Measurements from ENCODE around the gene FBXO34.
"Not testable (repeated sequence)": the region's sequence is repeated elsewhere in the genome, so short reads cannot be mapped to it uniquely, and the experiment has no call there.

FBXO34 gene

GRCh38 chr14:55349565-55349964 is 78.3 kb downstream of the FBXO34 start:
- DNase-seq: no peak

- DNase-seq: no peak
Measured at GRCh38 chr14:55350461-55350860, 79.2 kb downstream of the FBXO34 start.

GRCh38 chr14:55351111-55351510 is 79.9 kb downstream of the FBXO34 start:
- no peak for DNase-seq

- DNase-seq: no peak
Measured at GRCh38 chr14:55352201-55352600, 81.0 kb downstream of the FBXO34 start.

GRCh38 chr14:55353686-55354467 is 82.7 kb downstream of the FBXO34 start:
- DNase-seq: no peak

- peak; percentile 68 for DNase-seq
Measured at GRCh38 chr14:55354500-55354899, 83.3 kb downstream of the FBXO34 start.

- no peak for DNase-seq
Measured at GRCh38 chr14:55355922-55356321, 84.7 kb downstream of the FBXO34 start.

- no peak for DNase-seq
Measured at GRCh38 chr14:55356913-55357312, 85.7 kb downstream of the FBXO34 start.

- DNase-seq: no peak
Measured at GRCh38 chr14:55359307-55359706, 88.1 kb downstream of the FBXO34 start.

- no peak for DNase-seq
Measured at GRCh38 chr14:55361190-55361589, 90.0 kb downstream of the FBXO34 start.

GRCh38 chr14:55366271-55366670 is 95.0 kb downstream of the FBXO34 start:
- no peak for DNase-seq

- no peak for DNase-seq
Measured at GRCh38 chr14:55370883-55371455, 99.7 kb downstream of the FBXO34 start.

- no peak for DNase-seq
Measured at GRCh38 chr14:55372423-55372822, 101.2 kb downstream of the FBXO34 start.

GRCh38 chr14:55372825-55373224 is 101.6 kb downstream of the FBXO34 start:
- DNase-seq: no peak

- DNase-seq: peak; percentile 77
Measured at GRCh38 chr14:55373784-55374705, 102.8 kb downstream of the FBXO34 start.

- DNase-seq: no peak
Measured at GRCh38 chr14:55374771-55375170, 103.5 kb downstream of the FBXO34 start.

- no peak for DNase-seq
Measured at GRCh38 chr14:55377236-55377635, 106.0 kb downstream of the FBXO34 start.

GRCh38 chr14:55381040-55381439 is 109.8 kb downstream of the FBXO34 start:
- no peak for DNase-seq

GRCh38 chr14:55381561-55381960 is 110.3 kb downstream of the FBXO34 start:
- no peak for DNase-seq

GRCh38 chr14:55382483-55382882 is 111.3 kb downstream of the FBXO34 start:
- DNase-seq: no peak

GRCh38 chr14:55383056-55383466 is 111.8 kb downstream of the FBXO34 start:
- not testable (repeated sequence) for DNase-seq

GRCh38 chr14:55383541-55384140 is 112.4 kb downstream of the FBXO34 start:
- no peak for DNase-seq

GRCh38 chr14:55384536-55384935 is 113.3 kb downstream of the FBXO34 start:
- DNase-seq: no peak

Measured in activated CD4-positive, alpha-beta T cell treated with anti-CD3 and anti-CD28 coated beads, Interleukin-2, Interleukin-6, amounts not matched to agents 100 ng/mL and 50 ng/mL, durations not matched to agents 16 hours and 8 hours (primary cell).